ENCODE measurements around the gene BOLA1. TPM values are rescaled to one million over a fixed set of nuclear protein-coding genes. Genes with fewer than 3 reads are reported as not detected.

Gene BOLA1
- total and polyA plus RNA-seq, 2 experiments from 2014 or later: 18.4 to 26.2 TPM

DNA sequence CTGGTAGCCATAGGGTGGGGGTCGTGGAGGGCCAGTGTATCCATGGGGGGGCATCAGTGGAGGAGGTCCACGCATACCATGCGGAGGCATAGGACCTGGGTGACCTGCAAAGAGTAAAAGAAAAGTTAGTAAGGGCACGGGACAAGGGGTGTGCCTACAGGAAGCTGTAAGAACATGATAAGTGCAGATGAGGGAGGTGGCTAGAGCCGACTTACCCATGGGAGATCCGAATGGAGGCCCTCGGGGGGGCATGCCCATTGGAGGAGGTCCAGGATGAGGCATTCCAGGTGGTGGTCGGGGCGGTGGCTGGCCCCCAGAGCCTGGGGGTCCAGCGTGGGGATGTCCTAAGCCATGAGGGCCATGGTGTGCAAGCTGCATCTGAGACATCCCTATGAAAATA lies 24.3 kb downstream of the BOLA1 start (continued):
- TF ChIP-seq, protein P1, sequence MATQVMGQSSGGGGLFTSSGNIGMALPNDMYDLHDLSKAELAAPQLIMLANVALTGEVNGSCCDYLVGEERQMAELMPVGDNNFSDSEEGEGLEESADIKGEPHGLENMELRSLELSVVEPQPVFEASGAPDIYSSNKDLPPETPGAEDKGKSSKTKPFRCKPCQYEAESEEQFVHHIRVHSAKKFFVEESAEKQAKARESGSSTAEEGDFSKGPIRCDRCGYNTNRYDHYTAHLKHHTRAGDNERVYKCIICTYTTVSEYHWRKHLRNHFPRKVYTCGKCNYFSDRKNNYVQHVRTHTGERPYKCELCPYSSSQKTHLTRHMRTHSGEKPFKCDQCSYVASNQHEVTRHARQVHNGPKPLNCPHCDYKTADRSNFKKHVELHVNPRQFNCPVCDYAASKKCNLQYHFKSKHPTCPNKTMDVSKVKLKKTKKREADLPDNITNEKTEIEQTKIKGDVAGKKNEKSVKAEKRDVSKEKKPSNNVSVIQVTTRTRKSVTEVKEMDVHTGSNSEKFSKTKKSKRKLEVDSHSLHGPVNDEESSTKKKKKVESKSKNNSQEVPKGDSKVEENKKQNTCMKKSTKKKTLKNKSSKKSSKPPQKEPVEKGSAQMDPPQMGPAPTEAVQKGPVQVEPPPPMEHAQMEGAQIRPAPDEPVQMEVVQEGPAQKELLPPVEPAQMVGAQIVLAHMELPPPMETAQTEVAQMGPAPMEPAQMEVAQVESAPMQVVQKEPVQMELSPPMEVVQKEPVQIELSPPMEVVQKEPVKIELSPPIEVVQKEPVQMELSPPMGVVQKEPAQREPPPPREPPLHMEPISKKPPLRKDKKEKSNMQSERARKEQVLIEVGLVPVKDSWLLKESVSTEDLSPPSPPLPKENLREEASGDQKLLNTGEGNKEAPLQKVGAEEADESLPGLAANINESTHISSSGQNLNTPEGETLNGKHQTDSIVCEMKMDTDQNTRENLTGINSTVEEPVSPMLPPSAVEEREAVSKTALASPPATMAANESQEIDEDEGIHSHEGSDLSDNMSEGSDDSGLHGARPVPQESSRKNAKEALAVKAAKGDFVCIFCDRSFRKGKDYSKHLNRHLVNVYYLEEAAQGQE (IDR thresholded peaks at IDR 0.05; ENCODE audit: unreplicated experiment): no peak
- TF ChIP-seq, protein P2, sequence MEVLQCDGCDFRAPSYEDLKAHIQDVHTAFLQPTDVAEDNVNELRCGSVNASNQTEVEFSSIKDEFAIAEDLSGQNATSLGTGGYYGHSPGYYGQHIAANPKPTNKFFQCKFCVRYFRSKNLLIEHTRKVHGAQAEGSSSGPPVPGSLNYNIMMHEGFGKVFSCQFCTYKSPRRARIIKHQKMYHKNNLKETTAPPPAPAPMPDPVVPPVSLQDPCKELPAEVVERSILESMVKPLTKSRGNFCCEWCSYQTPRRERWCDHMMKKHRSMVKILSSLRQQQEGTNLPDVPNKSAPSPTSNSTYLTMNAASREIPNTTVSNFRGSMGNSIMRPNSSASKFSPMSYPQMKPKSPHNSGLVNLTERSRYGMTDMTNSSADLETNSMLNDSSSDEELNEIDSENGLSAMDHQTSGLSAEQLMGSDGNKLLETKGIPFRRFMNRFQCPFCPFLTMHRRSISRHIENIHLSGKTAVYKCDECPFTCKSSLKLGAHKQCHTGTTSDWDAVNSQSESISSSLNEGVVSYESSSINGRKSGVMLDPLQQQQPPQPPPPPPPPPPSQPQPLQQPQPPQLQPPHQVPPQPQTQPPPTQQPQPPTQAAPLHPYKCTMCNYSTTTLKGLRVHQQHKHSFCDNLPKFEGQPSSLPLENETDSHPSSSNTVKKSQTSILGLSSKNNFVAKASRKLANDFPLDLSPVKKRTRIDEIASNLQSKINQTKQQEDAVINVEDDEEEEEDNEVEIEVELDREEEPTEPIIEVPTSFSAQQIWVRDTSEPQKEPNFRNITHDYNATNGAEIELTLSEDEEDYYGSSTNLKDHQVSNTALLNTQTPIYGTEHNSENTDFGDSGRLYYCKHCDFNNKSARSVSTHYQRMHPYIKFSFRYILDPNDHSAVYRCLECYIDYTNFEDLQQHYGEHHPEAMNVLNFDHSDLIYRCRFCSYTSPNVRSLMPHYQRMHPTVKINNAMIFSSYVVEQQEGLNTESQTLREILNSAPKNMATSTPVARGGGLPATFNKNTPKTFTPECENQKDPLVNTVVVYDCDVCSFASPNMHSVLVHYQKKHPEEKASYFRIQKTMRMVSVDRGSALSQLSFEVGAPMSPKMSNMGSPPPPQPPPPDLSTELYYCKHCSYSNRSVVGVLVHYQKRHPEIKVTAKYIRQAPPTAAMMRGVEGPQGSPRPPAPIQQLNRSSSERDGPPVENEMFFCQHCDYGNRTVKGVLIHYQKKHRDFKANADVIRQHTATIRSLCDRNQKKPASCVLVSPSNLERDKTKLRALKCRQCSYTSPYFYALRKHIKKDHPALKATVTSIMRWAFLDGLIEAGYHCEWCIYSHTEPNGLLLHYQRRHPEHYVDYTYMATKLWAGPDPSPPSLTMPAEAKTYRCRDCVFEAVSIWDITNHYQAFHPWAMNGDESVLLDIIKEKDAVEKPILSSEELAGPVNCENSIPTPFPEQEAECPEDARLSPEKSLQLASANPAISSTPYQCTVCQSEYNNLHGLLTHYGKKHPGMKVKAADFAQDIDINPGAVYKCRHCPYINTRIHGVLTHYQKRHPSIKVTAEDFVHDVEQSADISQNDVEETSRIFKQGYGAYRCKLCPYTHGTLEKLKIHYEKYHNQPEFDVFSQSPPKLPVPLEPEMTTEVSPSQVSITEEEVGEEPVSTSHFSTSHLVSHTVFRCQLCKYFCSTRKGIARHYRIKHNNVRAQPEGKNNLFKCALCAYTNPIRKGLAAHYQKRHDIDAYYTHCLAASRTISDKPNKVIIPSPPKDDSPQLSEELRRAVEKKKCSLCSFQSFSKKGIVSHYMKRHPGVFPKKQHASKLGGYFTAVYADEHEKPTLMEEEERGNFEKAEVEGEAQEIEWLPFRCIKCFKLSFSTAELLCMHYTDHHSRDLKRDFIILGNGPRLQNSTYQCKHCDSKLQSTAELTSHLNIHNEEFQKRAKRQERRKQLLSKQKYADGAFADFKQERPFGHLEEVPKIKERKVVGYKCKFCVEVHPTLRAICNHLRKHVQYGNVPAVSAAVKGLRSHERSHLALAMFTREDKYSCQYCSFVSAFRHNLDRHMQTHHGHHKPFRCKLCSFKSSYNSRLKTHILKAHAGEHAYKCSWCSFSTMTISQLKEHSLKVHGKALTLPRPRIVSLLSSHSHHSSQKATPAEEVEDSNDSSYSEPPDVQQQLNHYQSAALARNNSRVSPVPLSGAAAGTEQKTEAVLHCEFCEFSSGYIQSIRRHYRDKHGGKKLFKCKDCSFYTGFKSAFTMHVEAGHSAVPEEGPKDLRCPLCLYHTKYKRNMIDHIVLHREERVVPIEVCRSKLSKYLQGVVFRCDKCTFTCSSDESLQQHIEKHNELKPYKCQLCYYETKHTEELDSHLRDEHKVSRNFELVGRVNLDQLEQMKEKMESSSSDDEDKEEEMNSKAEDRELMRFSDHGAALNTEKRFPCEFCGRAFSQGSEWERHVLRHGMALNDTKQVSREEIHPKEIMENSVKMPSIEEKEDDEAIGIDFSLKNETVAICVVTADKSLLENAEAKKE (CRISPR knock-in tag; IDR thresholded peaks at IDR 0.05): no peak

DNA sequence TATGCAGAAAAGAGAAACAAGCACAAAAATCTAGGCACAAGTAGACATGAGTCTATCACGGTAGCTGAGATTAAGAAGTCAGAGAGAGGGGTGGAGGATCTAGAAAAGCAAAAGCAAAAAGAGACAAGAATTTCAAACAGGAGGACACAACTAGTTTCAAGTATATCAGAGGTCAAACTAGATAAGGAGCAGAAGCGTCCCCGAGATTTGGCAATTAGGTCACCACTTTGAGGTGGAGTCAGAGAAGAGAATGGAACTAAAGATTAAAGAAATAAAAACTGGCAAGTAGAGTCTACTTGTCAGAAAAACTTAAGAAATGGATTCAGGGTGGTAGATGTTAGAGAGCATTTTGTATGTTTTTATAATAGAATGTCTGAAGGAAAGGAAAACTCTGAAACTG lies 26.0 kb downstream of the BOLA1 start:
- Histone ChIP-seq H2AFZ (no peak overlapping the region), H3K27ac (ENCODE audit: low read depth) (no peak overlapping the region), H3K4me2 (no peak overlapping the region), H3K27me3 (ENCODE audit: insufficient read depth) (no peaks in the 10 kb centered on the region), H3K36me3 (ENCODE audit: insufficient read depth) (peaks cover 40% of the 10 kb centered on the region), H4K20me1 (replicated peaks; ENCODE audit: insufficient read depth) (peaks cover 12% of the 10 kb centered on the region), H3F3A (replicated peaks; ENCODE audit: low read depth) (peaks cover 21% of the 10 kb centered on the region), H3K9me2 (ENCODE audit: insufficient read depth) (no peaks in the 10 kb centered on the region), H3K79me2 (replicated peaks; ENCODE audit: insufficient read depth) (peaks cover 32% of the 10 kb centered on the region), H3K4me1 (ENCODE audit: insufficient read depth) (peaks cover 20% of the 10 kb centered on the region), H3K4me3 (no peak overlapping the region)
- peaks cover 8% of the 10 kb centered on the region for H3K27me3 Mint-ChIP-seq (ENCODE audit: insufficient read depth, low read depth, poor library complexity)
- DNase-seq (ENCODE audit: low spot score) (no peak), ATAC-seq (no peak)
- H3K4me1 Mint-ChIP-seq: peaks cover 16% of the 10 kb centered on the region
- H3K9me3 Mint-ChIP-seq: no peaks in the 10 kb centered on the region
- H3K4me3 Mint-ChIP-seq: peak overlapping the region; percentile 51
- H3K27ac Mint-ChIP-seq: no peak overlapping the region
- H3K36me3 Mint-ChIP-seq (ENCODE audit: low read depth): peaks cover 53% of the 10 kb centered on the region
- TF ChIP-seq NANOG (IDR thresholded peaks at IDR 0.05; ENCODE audit: borderline replicate concordance) (no peak), CREB1 (CRISPR knock-in tag; IDR thresholded peaks at IDR 0.05; ENCODE audit: low read depth) (no peak), EZH2phosphoT487 (IDR thresholded peaks at IDR 0.05; ENCODE audit: unreplicated experiment) (no peak), ZNF114 (CRISPR knock-in tag; IDR thresholded peaks at IDR 0.05) (no peak)
- TF ChIP-seq, protein P2 (CRISPR knock-in tag; IDR thresholded peaks at IDR 0.05): no peak
